Panc1 (cell line): ENCODE measurements around the gene FCN3. TPM values are rescaled to one million over a fixed set of nuclear protein-coding genes. Genes with fewer than 3 reads are reported as not detected.

Source experiments
- ATAC-seq: fragments of 200-7000 bp; cut with Tn5 transposase; 2 replicates; pipeline ENCODE4 v1.9.1; 2020; ENCODE audit warnings: mild to moderate bottlenecking, moderate library complexity
- BruUV-seq: library from RNA; stranded (reverse); fragments of 400-500 nt; replicated peaks from 2 replicates; lab custom pipeline; 2021; lab: Mats Ljungman, UMichigan
- CTCF ChIA-PET: fragments of 300-600 bp; sonication (Branson Sonifier 250); formaldehyde crosslinking; loops from one replicate; lab custom pipeline; 2022; ENCODE audit warnings: antibody characterized with exemption; lab: Charles Lee
- POLR2A ChIA-PET: fragments of 300-600 bp; sonication (Branson Sonifier 250); formaldehyde crosslinking; loops from one replicate; lab custom pipeline; 2022; ENCODE audit warnings: antibody characterized with exemption; lab: Charles Lee
- DNase-seq: peaks from one replicate; pipeline ENCODE4 v3.0.0-alpha.2; 2010; ENCODE audit warnings: low read depth, low spot score
- H3K27ac ChIP-seq: 2 replicates; pipeline ENCODE4 v1.5.1; 2011; ENCODE audit warnings: mild to moderate bottlenecking, low read length, inconsistent platforms
- H3K27me3 ChIP-seq: fragments of 200-500 bp; sonication (Bioruptor generic); 2 replicates; pipeline ENCODE4 v1.6.0; 2014; ENCODE audit warnings: low read length, inconsistent platforms; ENCODE audit not compliant: control insufficient read depth, insufficient read depth
- H3K36me3 ChIP-seq: fragments of 200-500 bp; sonication (Bioruptor generic); 2 replicates; pipeline ENCODE4 v1.5.1; 2014; ENCODE audit warnings: inconsistent platforms, mild to moderate bottlenecking, low read length, moderate library complexity; ENCODE audit not compliant: control insufficient read depth, insufficient read depth
- H3K4me1 ChIP-seq: 2 replicates; pipeline ENCODE4 v1.5.1; 2011; ENCODE audit warnings: inconsistent platforms, mild to moderate bottlenecking, low read length, moderate library complexity; ENCODE audit not compliant: control insufficient read depth, insufficient read depth
- H3K4me3 ChIP-seq, 2 experiments: 2 replicates each; pipeline ENCODE4 v1.5.1; 2011 to 2012; ENCODE audit warnings: low read depth in 2 of 2, low read length in 2 of 2, mild to moderate bottlenecking in 2 of 2, inconsistent platforms in 1 of 2, moderate library complexity in 1 of 2
- H3K9me3 ChIP-seq: fragments of 200-500 bp; sonication (Bioruptor generic); 2 replicates; pipeline ENCODE4 v1.5.1; 2014; ENCODE audit warnings: low read depth, mild to moderate bottlenecking, inconsistent platforms, low read length, moderate library complexity; ENCODE audit not compliant: control insufficient read depth, insufficient read depth
- CTCF ChIP-seq: fragments of 450-650 bp; IDR thresholded peaks from 2 replicates; pipeline ENCODE4 v1.5.1; 2017; ENCODE audit warnings: mild to moderate bottlenecking
- POLR2AphosphoS5 ChIP-seq: IDR thresholded peaks from 2 replicates; pipeline ENCODE4 v1.6.1; 2012; ENCODE audit warnings: mild to moderate bottlenecking, low read depth, low read length, moderate library complexity
- REST ChIP-seq, 2 experiments: IDR thresholded peaks; 2 replicates each; pipeline ENCODE4 v1.6.1; 2011 to 2012; ENCODE audit warnings: low read depth in 2 of 2, control low read depth in 1 of 2, low read length in 1 of 2, mild to moderate bottlenecking in 1 of 2, moderate library complexity in 1 of 2; ENCODE audit not compliant: insufficient read depth in 1 of 2
- SIN3A ChIP-seq: IDR thresholded peaks from 2 replicates; pipeline ENCODE4 v1.6.1; 2012; ENCODE audit warnings: low read depth, mild to moderate bottlenecking, low read length, moderate library complexity, borderline replicate concordance; ENCODE audit not compliant: insufficient read depth
- TCF7L2 ChIP-seq: IDR thresholded peaks from 2 replicates; pipeline ENCODE4 v1.6.1; 2011; ENCODE audit warnings: mild to moderate bottlenecking, low read depth, low read length, inconsistent platforms
- in situ Hi-C: cut with HindIII; loops from 2 replicates; pipeline ENCODE4 v1.10.0; 2016; ENCODE audit warnings: low sequenced_read_pairs, low pct_unique_long_range_greater_than_20kb
- intact Hi-C: fragments of 100-400 bp; cut with micrococcal nuclease; formaldehyde crosslinking; loops from one replicate; pipeline ENCODE4 v1.10.0; 2022; ENCODE audit not compliant: unreplicated experiment
- total RNA-seq: library from RNA; stranded (reverse); gene quantifications from one replicate; pipeline ENCODE4 v1.2.1, GENCODE V29; 2021; ENCODE audit not compliant: unreplicated experiment

The FCN3 gene
- total RNA-seq, 1 experiment from 2014 or later: not detected

- DNase-seq (no peak), ATAC-seq (no peak)
- no peaks in the 10 kb centered on the region; the same call in 1 of the 2 replicates for H3K36me3 ChIP-seq
- POLR2A ChIA-PET: no interaction called here
- H3K27ac ChIP-seq: no peak overlapping the region
- peaks cover 2% of the 10 kb centered on the region for H3K4me1 ChIP-seq
- CTCF ChIA-PET: no interaction called here
- no peak overlapping the region for H3K4me3 ChIP-seq
- H3K27me3 ChIP-seq: no peaks in the 10 kb centered on the region
- H3K9me3 ChIP-seq: no peaks in the 10 kb centered on the region
- intact Hi-C loops: no loop called here
- no peak for TF ChIP-seq SIN3A
- no peak for TF ChIP-seq POLR2AphosphoS5
- no peak for TF ChIP-seq CTCF
- TF ChIP-seq TCF7L2: no peak
- BruUV-seq: no TSS peak
- in situ Hi-C loops: no loop called here
Measured at GRCh38 chr1:27359822-27360158, 14.8 kb downstream of the FCN3 start.

GRCh38 chr1:27358928-27359313 lies 15.7 kb downstream of the FCN3 start:
- ChIA-PET CTCF (interaction anchor here (1.6 to 2.2 kb wide), 2 partner anchors 7 to 38 kb away, joined by 4 to 11 read pairs; partner anchors contain the start of gene MAP3K6), POLR2A (no interaction called here)
- intact Hi-C loops (no loop called here), in situ Hi-C loops (no loop called here)
- Histone ChIP-seq H3K9me3 (no peaks in the 10 kb centered on the region), H3K36me3 (no peaks in the 10 kb centered on the region; the same call in 1 of the 2 replicates), H3K27ac (no peak overlapping the region), H3K27me3 (no peaks in the 10 kb centered on the region), H3K4me3 (no peak overlapping the region), H3K4me1 (no peaks in the 10 kb centered on the region)
- BruUV-seq: no TSS peak
- DNase-seq (no peak), ATAC-seq (no peak)
- TF ChIP-seq REST (IDR thresholded peaks at IDR 0.05; ENCODE audit: insufficient read depth in 1 of 2, low read depth in 2 of 2, low read length in 1 of 2): no peak
- TF ChIP-seq CTCF: no peak
- no peak for TF ChIP-seq POLR2AphosphoS5
- TF ChIP-seq TCF7L2: no peak
